Kidney (tissue), 14 donors: Measurements from ENCODE around the gene DGLUCY. TPM values are rescaled to one million over a fixed set of nuclear protein-coding genes. Genes with fewer than 3 reads are reported as not detected.
A peak's percentile ranks its signal among the peaks of the same experiment; 100 is the strongest.

ENCODE experiments used
- DNase-seq, 5 donors: peaks; one replicate each; pipeline ENCODE4 v3.0.0-alpha.2; 2013 to 2020
- FAIRE-seq: peaks from 2 replicates; lab custom pipeline; 2012; peaks lifted over from hg19 to GRCh38; lab: Jason Lieb, UNC
- H3K27ac ChIP-seq, 2 donors: one replicate each; pipeline ENCODE4 v1.7.0; 2013; ENCODE audit warnings: low read depth in 2 of 2, low read length in 2 of 2, inconsistent platforms in 1 of 2
- H3K27me3 ChIP-seq: one replicate; pipeline ENCODE4 v1.7.1; 2013; ENCODE audit warnings: low read length, inconsistent platforms; ENCODE audit not compliant: control insufficient read depth, insufficient read depth
- H3K36me3 ChIP-seq, 3 donors: one replicate each; pipeline versions ENCODE4 v1.7.0 to v1.7.1; 2013; ENCODE audit warnings: low read length in 3 of 3, control low read depth in 1 of 3, inconsistent platforms in 1 of 3; ENCODE audit not compliant: insufficient read depth in 3 of 3, control insufficient read depth in 2 of 3
- H3K4me1 ChIP-seq, 3 donors: one replicate each; pipeline versions ENCODE4 v1.7.0 to v1.7.1; 2013; ENCODE audit warnings: low read length in 3 of 3, inconsistent platforms in 1 of 3, low read depth in 1 of 3; ENCODE audit not compliant: control insufficient read depth in 2 of 3, insufficient read depth in 2 of 3
- H3K4me3 ChIP-seq, 3 donors: one replicate each; pipeline versions ENCODE4 v1.7.0 to v1.8.1; 2013; ENCODE audit warnings: low read length in 3 of 3, control low read depth in 1 of 3, inconsistent platforms in 1 of 3
- H3K9ac ChIP-seq, 3 donors: one replicate each; pipeline versions ENCODE4 v1.7.0 to v1.7.1; 2013; ENCODE audit warnings: low read length in 3 of 3, control low read depth in 1 of 3, inconsistent platforms in 1 of 3
- H3K9me3 ChIP-seq, 3 donors: one replicate each; pipeline versions ENCODE4 v1.7.0 to v1.7.1; 2013; ENCODE audit warnings: low read length in 3 of 3, control low read depth in 1 of 3, inconsistent platforms in 1 of 3; ENCODE audit not compliant: control insufficient read depth in 2 of 3, insufficient read depth in 1 of 3
- CTCF ChIP-seq: IDR thresholded peaks from 3 replicates; pipeline ENCODE4 v1.5.1; 2012; ENCODE audit warnings: mild to moderate bottlenecking, moderate library complexity, borderline replicate concordance; ENCODE audit not compliant: insufficient read depth; ENCODE audit errors: extremely low read depth
- intact Hi-C: fragments of 100-400 bp; cut with DNase I; formaldehyde crosslinking; loops from one replicate; pipeline ENCODE4 v1.11.1; 2022
- polyA plus RNA-seq: library from polyadenylated mRNA; stranded (reverse); fragments of 350-450 nt; fragmentation: Illumina TruSeq; extraction: RNeasy Lipid Tissue Mini Kit (QIAGEN cat#74804); gene quantifications from one replicate; pipeline ENCODE4 v1.2.3, GENCODE V29; 2014; ENCODE audit warnings: low read depth, low replicate concordance; ENCODE audit not compliant: insufficient read depth
- total RNA-seq: library from RNA; stranded (reverse); fragmentation: NEBNext Ultra II Directional; extraction: Animal tissue kit (Norgen Biotek cat#: 25700); gene quantifications from one replicate; pipeline ENCODE4 v1.2.1, GENCODE V29; 2021
- donor health status: control.
- donor health status: control.
- donor health status: control.
- donor health status: control.
- donor health status: control.
- donor health status: DM: yes; HTN: yes; CAD: no.
- donor health status: Normal renal cell carcinoma (clear cell type).

The DGLUCY gene
- total and polyA plus RNA-seq, 2 donors from 2014 or later, result 79.7 to 83.4 TPM

DNA sequence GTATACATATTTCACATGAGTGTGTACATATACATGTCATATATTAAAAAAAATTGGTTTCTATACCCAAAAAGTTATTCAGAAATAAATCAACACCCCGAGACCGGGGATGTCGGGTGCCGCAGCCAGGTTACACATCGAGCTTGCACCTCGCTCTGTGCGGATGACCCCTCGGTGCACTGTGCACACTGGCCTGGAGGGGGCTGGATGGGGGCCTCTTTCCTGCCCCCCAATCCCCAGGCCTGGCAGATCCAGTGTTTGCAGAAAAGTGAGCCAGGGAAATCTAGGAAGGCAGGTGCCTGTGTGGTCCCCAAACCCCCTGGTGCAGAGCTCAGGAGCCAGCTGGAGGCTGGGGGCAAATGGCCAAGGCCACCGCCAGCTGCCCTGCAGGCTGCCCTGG is 157.8 kb downstream of the DGLUCY start:
- no peak for FAIRE-seq
- intact Hi-C loops, result loop anchor here (5.0 kb wide), 1 partner anchor 94 kb away; no protein-coding TSS in a partner anchor

DNA sequence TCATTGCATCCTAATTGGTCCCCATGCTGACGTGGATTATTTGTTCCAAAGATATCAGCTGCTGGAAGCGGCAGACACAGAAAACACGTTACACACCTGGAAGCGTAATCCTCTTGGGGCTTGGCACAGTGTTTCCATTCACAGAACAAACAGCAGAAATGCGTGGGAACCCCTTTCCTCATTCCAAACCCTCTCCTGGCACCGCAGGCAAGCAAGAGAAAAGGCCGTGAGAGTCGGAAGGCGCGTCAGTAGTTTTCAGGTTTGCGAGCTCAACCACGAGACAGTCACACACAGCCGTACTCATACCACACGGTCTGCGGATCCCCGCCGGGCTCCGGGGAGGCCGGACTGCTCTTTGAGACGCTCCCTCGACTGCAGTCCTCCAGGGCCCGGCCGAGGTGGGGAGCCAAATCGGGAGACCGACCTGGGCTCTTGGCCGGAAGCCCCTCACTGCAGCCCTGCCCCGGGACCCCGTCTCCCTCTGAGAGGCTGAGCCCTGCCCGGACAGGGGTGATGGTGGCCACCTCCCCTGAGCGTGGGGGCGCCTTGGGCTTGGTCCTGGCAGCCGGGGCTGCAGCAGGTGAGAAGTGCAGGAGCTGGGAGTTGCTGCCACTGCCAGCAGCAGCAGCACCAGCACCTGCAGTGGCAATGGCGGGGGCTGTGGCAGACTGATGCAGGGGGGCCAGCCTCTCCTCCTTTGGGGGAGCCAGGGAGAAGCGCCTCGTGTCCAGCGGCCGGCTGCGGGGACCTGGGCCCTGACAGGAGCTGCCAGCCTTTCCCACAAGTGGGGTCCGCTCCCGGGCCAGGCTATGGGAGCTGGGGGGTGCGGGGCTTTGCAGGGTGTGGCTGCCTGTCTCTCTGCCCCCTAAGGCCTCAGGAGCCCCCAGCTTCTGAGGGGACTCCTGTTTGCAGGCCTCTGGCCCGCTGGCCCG is 158.7 kb downstream of the DGLUCY start:
- no peak for FAIRE-seq
- Histone ChIP-seq H3K9ac (no peak overlapping the region), H3K36me3 (no peaks in the 10 kb centered on the region), H3K27ac (no peak overlapping the region), H3K4me3 (no peak overlapping the region), H3K4me1 (peaks cover 0 to 9% (median 5%) of the 10 kb centered on the region in 3 donors), H3K27me3 (no peaks in the 10 kb centered on the region), H3K9me3 (no peaks in the 10 kb centered on the region)
- intact Hi-C loops, result loop anchor here (5.0 kb wide), 1 partner anchor 95 kb away; no protein-coding TSS in a partner anchor
- peak in 1 of 5 donors; percentile 72 for DNase-seq
- no peak for TF ChIP-seq CTCF

More for the DNA sequence above, 157.8 kb downstream of the DGLUCY start:
- Histone ChIP-seq H3K36me3 (no peaks in the 10 kb centered on the region), H3K9me3 (no peaks in the 10 kb centered on the region), H3K27ac (no peak overlapping the region), H3K9ac (no peak overlapping the region), H3K4me1 (peaks cover 0 to 9% (median 5%) of the 10 kb centered on the region in 3 donors), H3K4me3 (no peak overlapping the region), H3K27me3 (no peaks in the 10 kb centered on the region)
- DNase-seq, result no peak
- TF ChIP-seq CTCF, result no peak

DNA sequence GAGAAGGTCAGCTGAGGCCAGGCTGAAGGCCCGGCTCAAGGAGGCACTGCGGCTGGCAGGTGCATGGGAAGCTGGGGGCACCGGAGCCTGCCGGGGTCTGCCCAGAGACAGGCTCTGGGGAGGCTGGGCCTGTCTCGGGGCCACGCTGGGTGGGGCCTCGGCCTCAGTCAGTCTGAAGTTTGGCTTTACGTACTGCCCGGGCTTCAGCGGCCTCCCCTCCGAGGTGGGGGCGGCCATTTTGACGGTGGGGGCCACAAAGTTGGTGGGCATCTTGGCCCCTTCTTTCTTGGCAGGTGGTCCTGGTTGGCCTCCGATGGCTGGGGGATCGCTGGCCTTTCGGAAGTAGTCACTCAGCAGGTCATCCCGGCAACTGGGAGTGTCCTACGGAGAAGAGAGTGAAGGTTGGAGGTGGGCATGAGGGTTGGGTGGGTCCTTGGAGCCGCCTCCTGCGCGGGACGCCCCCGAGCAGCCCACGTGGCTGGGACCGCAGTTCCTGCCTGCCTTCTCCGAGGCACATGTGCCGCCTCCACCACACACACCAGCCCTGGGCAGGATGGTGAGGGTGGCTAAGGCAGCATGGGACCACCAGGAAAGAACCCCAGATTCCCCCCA is 159.5 kb downstream of the DGLUCY start:
- H3K9ac ChIP-seq, result no peak overlapping the region
- H3K27ac ChIP-seq, result no peak overlapping the region
- DNase-seq (peak in 1 of 5 donors; percentile 43), FAIRE-seq (no peak)
- no peaks in the 10 kb centered on the region for H3K36me3 ChIP-seq
- H3K27me3 ChIP-seq, result no peaks in the 10 kb centered on the region
- intact Hi-C loops, result loop anchor here (5.0 kb wide), 1 partner anchor 96 kb away; no protein-coding TSS in a partner anchor
- peaks cover 0 to 10% (median 5%) of the 10 kb centered on the region in 3 donors for H3K4me1 ChIP-seq
- H3K9me3 ChIP-seq, result no peaks in the 10 kb centered on the region
- TF ChIP-seq CTCF, result no peak
- no peak overlapping the region for H3K4me3 ChIP-seq
